Type B pancreatic cell (in vitro differentiated cells): ENCODE measurements around the gene VAPB. TPM values are rescaled to one million over a fixed set of nuclear protein-coding genes. Genes with fewer than 3 reads are reported as not detected.
"Not testable (repeated sequence)": the region's sequence is repeated elsewhere in the genome, so short reads cannot be mapped to it uniquely, and the experiment has no call there.

Source experiments
- DNase-seq: peaks from one replicate; pipeline ENCODE4 v3.0.0; 2021; ENCODE audit warnings: mixed read lengths; ENCODE audit not compliant: unreplicated experiment; ENCODE audit errors: extremely low spot score
- H3K27ac Mint-ChIP-seq: 2 replicates; pipeline ENCODE4 v1.8.0; 2021; ENCODE audit warnings: mild to moderate bottlenecking, mixed read lengths
- H3K27me3 Mint-ChIP-seq: 2 replicates; pipeline ENCODE4 v1.8.0; 2021; ENCODE audit warnings: mixed read lengths
- H3K36me3 Mint-ChIP-seq: 2 replicates; pipeline ENCODE4 v1.8.0; 2021; ENCODE audit warnings: mixed read lengths
- H3K4me1 Mint-ChIP-seq: one replicate; pipeline ENCODE4 v1.8.0; 2021; ENCODE audit warnings: mixed read lengths; ENCODE audit not compliant: unreplicated experiment
- H3K4me3 Mint-ChIP-seq: 2 replicates; pipeline ENCODE4 v1.8.0; 2021; ENCODE audit warnings: mild to moderate bottlenecking, mixed read lengths
- H3K9me3 Mint-ChIP-seq: 2 replicates; pipeline ENCODE4 v1.8.0; 2021; ENCODE audit warnings: mixed read lengths
- CTCF ChIP-seq: fragments of 200-600 bp; sonication (generic); conservative IDR thresholded peaks from 2 replicates; pipeline ENCODE4 v1.5.0; 2021; ENCODE audit warnings: antibody characterized with exemption, mild to moderate bottlenecking
- total RNA-seq: library from RNA; stranded (reverse); gene quantifications from 2 replicates; pipeline ENCODE4 v1.2.1, GENCODE V29; 2021; ENCODE audit warnings: low replicate concordance

Gene VAPB
- total RNA-seq, 1 donor from 2014 or later, result 58.9 TPM

- Mint-ChIP-seq H3K4me1 (peaks cover 23% of the 10 kb centered on the region), H3K4me3 (no peak overlapping the region), H3K27ac (no peak overlapping the region), H3K36me3 (no peaks in the 10 kb centered on the region), H3K27me3 (no peaks in the 10 kb centered on the region), H3K9me3 (no peaks in the 10 kb centered on the region)
- DNase-seq, result no peak
- no peak for TF ChIP-seq CTCF
Measured at GRCh38 chr20:58406422-58407001, 17.5 kb downstream of the VAPB start.

GRCh38 chr20:58407201-58407873 lies 18.3 kb downstream of the VAPB start:
- Mint-ChIP-seq H3K36me3 (no peaks in the 10 kb centered on the region), H3K27me3 (no peaks in the 10 kb centered on the region), H3K4me3 (no peak overlapping the region), H3K4me1 (peaks cover 23% of the 10 kb centered on the region), H3K27ac (peak overlapping the region; percentile 30), H3K9me3 (no peaks in the 10 kb centered on the region)
- no peak for TF ChIP-seq CTCF
- no peak for DNase-seq

GRCh38 chr20:58407966-58408557 lies 19.0 kb downstream of the VAPB start:
- no peaks in the 10 kb centered on the region for H3K36me3 Mint-ChIP-seq
- TF ChIP-seq CTCF, result no peak
- H3K4me3 Mint-ChIP-seq, result no peak overlapping the region
- H3K9me3 Mint-ChIP-seq, result no peaks in the 10 kb centered on the region
- no peak for DNase-seq
- peaks cover 23% of the 10 kb centered on the region for H3K4me1 Mint-ChIP-seq
- H3K27me3 Mint-ChIP-seq, result no peaks in the 10 kb centered on the region
- no peak overlapping the region for H3K27ac Mint-ChIP-seq

GRCh38 chr20:58408603-58409246 lies 19.7 kb downstream of the VAPB start:
- H3K27ac Mint-ChIP-seq, result no peak overlapping the region
- no peaks in the 10 kb centered on the region for H3K9me3 Mint-ChIP-seq
- DNase-seq, result no peak
- no peak for TF ChIP-seq CTCF
- no peaks in the 10 kb centered on the region for H3K27me3 Mint-ChIP-seq
- H3K4me1 Mint-ChIP-seq, result peaks cover 23% of the 10 kb centered on the region
- H3K4me3 Mint-ChIP-seq, result no peak overlapping the region
- H3K36me3 Mint-ChIP-seq, result no peaks in the 10 kb centered on the region

GRCh38 chr20:58414216-58414615 lies 25.2 kb downstream of the VAPB start:
- not testable (repeated sequence) for DNase-seq, H3K9me3 Mint-ChIP-seq, H3K36me3 Mint-ChIP-seq, H3K4me3 Mint-ChIP-seq, H3K27me3 Mint-ChIP-seq, H3K27ac Mint-ChIP-seq
- H3K4me1 Mint-ChIP-seq, result peaks cover 11% of the 10 kb centered on the region

GRCh38 chr20:58414786-58415185 lies 25.8 kb downstream of the VAPB start:
- Mint-ChIP-seq H3K36me3 (peaks cover 13% of the 10 kb centered on the region), H3K4me1 (peaks cover 11% of the 10 kb centered on the region)
- not testable (repeated sequence) for H3K4me3 Mint-ChIP-seq, H3K27ac Mint-ChIP-seq, H3K27me3 Mint-ChIP-seq, DNase-seq, H3K9me3 Mint-ChIP-seq
